Right lobe of liver (tissue), 4 donors: ENCODE measurements around the gene SNX30.

Experiments
- POLR2A ChIP-seq: fragments of 450-650 bp; IDR thresholded peaks from one replicate; pipeline ENCODE4 v1.6.1; 2017; ENCODE audit warnings: antibody characterized with exemption, mild to moderate bottlenecking
- TF ChIP-seq, protein P1 (sequence below), 4 donors: fragments of 200-600 bp in 3 of 4; fragments of 450-650 bp in 1 of 4; IDR thresholded peaks; one replicate each; pipeline versions ENCODE4 v1.5.1 to v1.8.0; 2016 to 2022; ENCODE audit warnings: antibody characterized with exemption in 4 of 4, mild to moderate bottlenecking in 2 of 4
- donor health status: DM: no; HTN: no; CAD: no.
- donor health status: DM: no; HTN: no; CAD: no.
- donor health status: DM: no; HTN: yes; CAD: no.

- TF ChIP-seq, protein P1, sequence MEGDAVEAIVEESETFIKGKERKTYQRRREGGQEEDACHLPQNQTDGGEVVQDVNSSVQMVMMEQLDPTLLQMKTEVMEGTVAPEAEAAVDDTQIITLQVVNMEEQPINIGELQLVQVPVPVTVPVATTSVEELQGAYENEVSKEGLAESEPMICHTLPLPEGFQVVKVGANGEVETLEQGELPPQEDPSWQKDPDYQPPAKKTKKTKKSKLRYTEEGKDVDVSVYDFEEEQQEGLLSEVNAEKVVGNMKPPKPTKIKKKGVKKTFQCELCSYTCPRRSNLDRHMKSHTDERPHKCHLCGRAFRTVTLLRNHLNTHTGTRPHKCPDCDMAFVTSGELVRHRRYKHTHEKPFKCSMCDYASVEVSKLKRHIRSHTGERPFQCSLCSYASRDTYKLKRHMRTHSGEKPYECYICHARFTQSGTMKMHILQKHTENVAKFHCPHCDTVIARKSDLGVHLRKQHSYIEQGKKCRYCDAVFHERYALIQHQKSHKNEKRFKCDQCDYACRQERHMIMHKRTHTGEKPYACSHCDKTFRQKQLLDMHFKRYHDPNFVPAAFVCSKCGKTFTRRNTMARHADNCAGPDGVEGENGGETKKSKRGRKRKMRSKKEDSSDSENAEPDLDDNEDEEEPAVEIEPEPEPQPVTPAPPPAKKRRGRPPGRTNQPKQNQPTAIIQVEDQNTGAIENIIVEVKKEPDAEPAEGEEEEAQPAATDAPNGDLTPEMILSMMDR (IDR thresholded peaks at IDR 0.05): no peak
- TF ChIP-seq POLR2A: no peak
Measured at GRCh38 chr9:112833081-112833480, 82.5 kb downstream of the SNX30 start.
